IPS DF 4.7 (cell line): ENCODE measurements around the gene PSG7.
"Not testable (repeated sequence)": the region's sequence is repeated elsewhere in the genome, so short reads cannot be mapped to it uniquely, and the experiment has no call there.

Experiments used
- DNase-seq: peaks from one replicate; pipeline ENCODE4 v3.0.0-alpha.2; 2013; ENCODE audit warnings: low spot score; ENCODE audit errors: extremely low read depth

The PSG7 gene

GRCh38 chr19:42937107-42937506, at the start of gene PSG7:
TSS of gene PSG7 (minus strand) at chr19:42937207. CDS start at chr19:42937076, 131 bp downstream.
- DNase-seq: not testable (repeated sequence)

GRCh38 chr19:42985588-42985987, 48.6 kb upstream of the PSG7 start:
- no peak for DNase-seq

GRCh38 chr19:42982111-42982510, 45.1 kb upstream of the PSG7 start:
- DNase-seq: not testable (repeated sequence)

GRCh38 chr19:42971451-42971850, 34.4 kb upstream of the PSG7 start:
- DNase-seq: not testable (repeated sequence)

- DNase-seq: no peak
These were observed 28.2 kb upstream of the PSG7 start for GRCh38 chr19:42965176-42965575.

GRCh38 chr19:42961119-42961518, 24.1 kb upstream of the PSG7 start:
- DNase-seq: no peak

GRCh38 chr19:42952126-42952525, 15.1 kb upstream of the PSG7 start:
- DNase-seq: not testable (repeated sequence)

- DNase-seq: not testable (repeated sequence)
These were observed 14.5 kb upstream of the PSG7 start for GRCh38 chr19:42951476-42951875.

- DNase-seq: no peak
These were observed 5.3 kb upstream of the PSG7 start for GRCh38 chr19:42942187-42942789.

GRCh38 chr19:42934726-42935125, 2.3 kb downstream of the PSG7 start:
- not testable (repeated sequence) for DNase-seq

- DNase-seq: not testable (repeated sequence)
These were observed 2.8 kb downstream of the PSG7 start for GRCh38 chr19:42934183-42934582.

GRCh38 chr19:42933412-42933811, 3.6 kb downstream of the PSG7 start:
- DNase-seq: not testable (repeated sequence)

- DNase-seq: not testable (repeated sequence)
These were observed 4.4 kb downstream of the PSG7 start for GRCh38 chr19:42932485-42933101.

GRCh38 chr19:42930214-42930613, 6.8 kb downstream of the PSG7 start:
- DNase-seq: not testable (repeated sequence)

GRCh38 chr19:42928896-42929295, 8.1 kb downstream of the PSG7 start:
- DNase-seq: no peak

- DNase-seq: no peak
These were observed 10.2 kb downstream of the PSG7 start for GRCh38 chr19:42926781-42927180.

- not testable (repeated sequence) for DNase-seq
These were observed 13.9 kb downstream of the PSG7 start for GRCh38 chr19:42923106-42923505.

- not testable (repeated sequence) for DNase-seq
These were observed 16.0 kb downstream of the PSG7 start for GRCh38 chr19:42920971-42921370.

- no peak for DNase-seq
These were observed 17.3 kb downstream of the PSG7 start for GRCh38 chr19:42919757-42920079.

- DNase-seq: not testable (repeated sequence)
These were observed 17.8 kb downstream of the PSG7 start for GRCh38 chr19:42919070-42919756.

- not testable (repeated sequence) for DNase-seq
These were observed 18.5 kb downstream of the PSG7 start for GRCh38 chr19:42918377-42919069.

GRCh38 chr19:42917634-42918033, 19.4 kb downstream of the PSG7 start, which contains the start of gene PSG6:
TSS of gene PSG6 (minus strand) at chr19:42917894. CDS start at chr19:42917792, 102 bp downstream.
- DNase-seq: not testable (repeated sequence)
